NCI-H1694 treated with DMSO at 0.1 percent for 48 hours (cell line): ENCODE results near the gene SURF6.
"Not testable (repeated sequence)": the region's sequence is repeated elsewhere in the genome, so short reads cannot be mapped to it uniquely, and the experiment has no call there.

Source experiments
- DNase-seq: peaks from one replicate; lab custom pipeline; 2025; lab: John Stamatoyannopoulos, UW

SURF6 gene

DNA sequence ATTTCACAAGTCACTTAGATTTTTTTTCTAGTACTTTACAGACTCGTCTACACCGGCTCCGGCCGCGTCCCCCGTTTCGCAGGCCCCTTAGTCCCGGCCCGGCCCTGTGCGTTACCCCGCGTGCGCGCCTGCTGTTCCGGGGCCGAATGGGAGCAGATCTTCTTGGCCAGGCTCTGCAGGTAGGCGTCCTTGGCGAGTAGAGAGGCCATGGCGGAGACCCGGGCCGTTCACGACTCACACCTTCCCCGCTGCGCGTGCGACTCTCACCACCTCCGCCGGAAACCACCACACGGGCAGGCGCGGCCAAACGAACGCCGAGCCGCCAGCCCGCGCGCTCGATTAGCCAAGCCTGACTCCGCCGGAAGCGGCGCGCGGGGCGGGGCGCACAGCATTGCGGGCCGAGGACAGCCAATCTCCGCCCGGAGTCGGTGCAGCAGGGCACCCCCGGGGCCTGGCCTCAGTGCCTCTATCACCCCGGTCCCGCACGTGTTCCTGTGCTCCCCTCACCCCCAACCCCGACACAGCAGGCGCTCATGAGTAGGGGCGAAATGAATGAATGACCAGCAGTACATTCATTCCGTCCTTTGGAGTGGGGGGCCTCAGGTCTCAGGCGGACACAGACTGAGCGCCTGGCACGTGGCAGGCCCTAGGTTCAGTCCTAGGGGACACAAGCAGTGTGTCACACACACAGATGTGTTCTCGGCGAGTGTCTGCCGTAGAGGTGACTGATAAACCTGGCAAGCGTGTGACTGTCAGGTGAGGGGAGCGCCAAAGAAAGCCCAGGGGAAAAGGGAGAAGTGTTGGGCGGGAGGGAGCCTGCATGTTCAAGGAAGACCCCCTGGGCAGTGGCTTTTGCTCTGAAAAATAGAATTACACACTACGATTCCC is at the start of gene SURF6:
Gene SURF6 (minus strand): TSS at position 265 of the 888 bp plus-strand sequence. CDS start 56 bp downstream, at position 209.
- peak; percentile 82 for DNase-seq

DNA sequence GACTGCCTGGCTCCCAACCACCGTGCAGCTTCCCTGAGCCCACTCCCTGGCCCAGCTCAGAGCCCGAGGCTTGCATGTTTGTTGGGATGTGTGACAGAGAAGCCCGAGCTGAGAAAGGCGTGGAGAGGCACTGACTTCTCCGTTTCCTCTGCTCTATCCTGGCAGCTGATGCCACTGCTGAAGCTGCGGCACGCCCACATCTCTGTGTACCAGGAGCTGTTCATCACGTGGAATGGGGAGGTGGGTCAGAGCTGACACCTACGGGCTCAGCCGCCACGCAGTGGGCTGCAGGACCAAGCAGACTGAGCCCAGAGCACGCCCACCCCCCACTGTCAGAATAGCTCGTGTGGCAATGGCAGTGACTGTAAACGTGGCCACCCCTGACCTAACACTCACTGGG is 49.5 kb upstream of the SURF6 start:
- no peak for DNase-seq

DNA sequence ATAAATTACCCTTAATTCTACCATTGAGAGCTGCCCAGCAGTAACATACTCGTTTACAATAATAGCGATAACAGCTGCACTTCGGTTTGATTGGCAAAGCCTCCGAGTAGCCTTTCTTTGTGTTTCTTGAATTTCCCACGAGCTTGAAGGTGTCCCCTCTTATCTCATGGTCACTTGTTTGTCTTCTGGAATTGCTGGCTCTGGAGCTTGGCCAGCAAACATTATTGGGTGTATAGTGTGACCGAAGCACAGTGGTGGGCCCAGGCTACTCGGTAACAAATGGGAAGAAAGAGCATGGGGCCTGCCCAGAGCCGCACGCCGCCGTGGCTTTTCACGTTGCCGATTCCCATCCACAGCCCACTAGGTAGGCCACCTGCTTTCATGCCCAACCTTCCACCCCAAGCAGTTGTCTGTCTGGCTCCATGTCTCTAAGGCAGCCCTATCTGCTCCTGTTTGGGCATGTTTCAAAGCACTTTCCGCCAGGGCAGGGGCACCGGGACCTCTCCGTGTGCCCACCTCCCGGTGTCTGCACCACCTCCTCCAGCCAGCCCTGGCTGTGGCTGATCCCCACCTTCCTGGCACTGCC is 48.8 kb upstream of the SURF6 start:
- peak; percentile 69 for DNase-seq

DNA sequence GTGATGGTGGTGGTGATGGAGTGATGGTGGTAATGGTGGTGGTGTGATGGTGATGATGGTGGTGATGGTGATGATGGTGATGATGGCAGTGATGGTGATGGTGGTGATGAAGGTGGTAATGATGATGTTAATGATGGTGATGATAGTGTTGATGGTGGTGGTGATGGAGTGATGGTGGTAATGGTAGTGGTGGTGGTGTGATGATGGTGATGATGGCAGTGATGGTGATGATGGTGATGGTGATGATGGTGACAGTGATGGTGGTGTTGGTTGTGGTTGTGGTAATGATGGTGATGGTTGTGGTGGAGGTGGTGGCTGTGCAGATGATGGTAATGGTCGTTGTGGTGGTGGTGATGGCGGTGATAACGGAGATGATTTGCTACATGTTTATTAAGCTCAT is 47.5 kb upstream of the SURF6 start:
- DNase-seq = no peak

DNA sequence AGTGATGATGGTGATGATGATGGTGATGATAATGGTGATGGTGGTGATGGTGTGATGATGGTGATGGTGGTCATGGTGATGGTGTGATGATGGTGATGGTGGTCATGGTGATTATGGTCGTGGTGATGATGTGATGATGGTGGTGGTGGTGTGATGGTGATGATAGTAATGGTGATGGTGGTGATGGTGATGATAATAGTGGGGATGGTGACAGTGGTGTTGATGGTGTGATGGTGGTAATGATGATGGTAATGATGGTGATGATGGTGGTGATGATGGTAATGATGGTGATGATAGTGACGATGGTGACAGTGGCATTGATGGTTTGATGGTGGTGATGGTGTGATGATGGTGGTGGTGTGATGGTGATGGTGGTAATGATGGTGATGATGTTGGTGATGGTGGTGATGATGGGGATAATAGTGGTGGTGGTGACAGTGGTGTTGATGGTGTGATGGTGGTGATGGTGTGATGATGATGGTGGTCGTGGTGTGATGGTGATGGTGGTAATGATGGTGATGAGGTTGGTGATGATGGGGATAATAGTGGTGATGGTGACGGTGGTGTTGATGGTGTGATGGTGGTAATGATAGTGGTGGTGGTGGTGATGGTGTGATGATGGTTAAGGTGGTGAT is 46.6 kb upstream of the SURF6 start:
- DNase-seq = no peak

DNA sequence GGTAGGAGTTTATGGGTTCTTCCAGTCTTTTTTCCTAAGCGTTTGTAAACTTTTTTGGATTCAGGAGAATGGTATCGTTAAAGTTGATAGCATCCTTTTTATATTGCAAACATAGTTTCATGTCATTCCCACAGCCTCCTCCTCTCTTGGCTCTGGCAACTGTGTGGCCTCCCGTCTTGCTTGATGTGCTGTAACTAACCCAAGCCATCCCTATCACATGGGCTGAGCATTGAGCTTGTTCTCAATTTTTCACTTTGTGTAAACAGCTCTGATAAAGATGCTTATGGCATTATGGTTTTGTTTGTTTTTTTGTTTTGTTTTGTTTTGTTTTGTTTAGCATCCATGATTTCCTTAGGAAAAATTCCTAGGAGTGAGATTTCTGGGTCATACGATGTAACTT is 44.7 kb upstream of the SURF6 start:
- DNase-seq = no peak

DNA sequence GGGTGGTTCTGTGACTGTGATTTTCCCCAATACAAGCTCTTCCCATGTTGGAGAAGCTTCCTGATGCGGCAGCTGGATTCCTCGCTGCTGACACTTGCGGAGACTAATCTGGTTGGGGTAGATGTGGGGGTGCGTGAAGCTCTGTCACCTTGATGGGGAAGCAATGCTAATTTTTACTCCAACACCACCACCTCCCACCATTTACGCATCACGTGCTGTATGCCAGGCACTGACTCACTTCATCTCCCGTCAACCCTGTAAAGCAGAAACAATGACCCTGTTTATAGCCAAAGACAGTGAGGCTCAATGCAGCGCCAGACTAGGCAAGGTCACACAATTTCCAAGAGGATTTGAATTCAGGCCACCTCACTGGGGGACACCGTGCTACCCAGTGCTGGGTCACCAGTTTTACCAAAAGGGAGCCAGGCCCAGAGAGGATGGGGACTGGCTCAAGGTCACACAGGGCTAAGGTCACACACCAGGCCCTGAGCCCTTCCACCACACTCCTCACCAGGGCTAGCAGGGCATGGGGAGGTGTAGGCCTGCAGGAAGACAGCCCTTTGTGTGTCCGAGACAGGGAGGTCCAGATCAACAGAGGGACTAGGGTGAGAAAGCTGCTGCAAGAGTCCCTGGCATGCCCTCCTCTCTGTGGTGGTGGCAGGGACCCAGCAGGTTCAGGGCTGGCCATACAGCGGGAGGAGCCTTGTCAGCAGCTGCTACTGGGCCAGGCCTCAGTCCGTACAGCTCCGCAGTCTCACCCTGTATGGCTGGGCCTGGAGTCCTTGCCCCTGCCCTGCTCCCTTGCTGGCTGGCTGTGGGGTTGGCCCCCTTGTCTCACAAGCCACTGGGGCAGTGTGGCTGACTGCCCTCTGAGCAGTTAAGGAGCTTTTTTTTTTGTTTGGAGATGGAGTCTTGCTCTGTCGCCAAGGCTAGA is 43.4 kb upstream of the SURF6 start:
- no peak for DNase-seq

DNA sequence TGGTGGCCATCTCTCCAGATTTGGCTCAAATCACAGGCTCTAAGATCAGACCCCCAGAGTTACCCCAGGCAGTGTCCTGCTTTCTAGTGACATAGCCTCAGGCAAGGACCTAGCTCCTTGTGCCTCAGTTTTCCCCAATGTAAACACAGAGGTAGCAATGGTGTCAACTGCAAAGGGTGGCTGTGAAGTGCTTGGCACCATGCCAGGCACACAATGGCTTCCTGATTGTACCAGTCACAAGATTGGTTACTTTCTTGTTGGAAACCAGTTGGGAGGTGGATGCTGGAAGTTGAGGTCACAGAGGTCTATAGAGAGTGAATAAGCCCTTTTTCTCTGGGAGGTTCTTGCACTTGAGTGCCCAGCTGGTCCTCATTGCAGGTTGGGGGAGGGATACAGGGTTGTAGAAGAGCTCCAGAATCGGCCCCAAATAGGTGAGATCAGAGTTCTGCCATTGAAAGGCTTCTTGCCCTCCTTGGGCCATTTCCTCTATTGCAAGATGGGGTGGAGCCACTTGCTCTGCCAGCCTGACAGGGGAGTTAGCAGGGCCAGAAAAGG is 42.5 kb upstream of the SURF6 start:
- no peak for DNase-seq

DNA sequence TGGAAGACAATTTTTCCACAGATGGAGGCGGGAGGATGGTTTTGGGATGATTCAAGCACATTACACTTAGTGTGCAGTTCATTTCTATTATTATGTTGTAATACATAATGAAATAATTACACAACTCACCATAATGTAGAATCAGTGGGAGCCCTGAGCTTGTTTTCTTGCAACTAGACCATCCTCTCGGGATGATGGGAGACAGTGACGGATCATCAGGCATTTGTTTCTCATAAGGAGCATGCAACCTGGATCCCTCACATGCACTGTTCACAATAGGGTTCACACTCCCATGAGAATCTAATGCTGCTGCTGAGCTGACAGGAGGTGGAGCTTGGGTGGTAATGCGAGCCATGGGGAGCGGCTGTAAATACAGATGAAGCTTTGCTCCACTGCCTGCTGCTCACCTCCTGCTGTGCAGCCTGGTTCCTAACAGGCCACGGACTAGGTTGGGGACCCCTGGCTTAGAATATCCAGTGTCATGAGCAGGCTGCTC is 41.8 kb upstream of the SURF6 start:
- DNase-seq = peak; percentile 64

DNA sequence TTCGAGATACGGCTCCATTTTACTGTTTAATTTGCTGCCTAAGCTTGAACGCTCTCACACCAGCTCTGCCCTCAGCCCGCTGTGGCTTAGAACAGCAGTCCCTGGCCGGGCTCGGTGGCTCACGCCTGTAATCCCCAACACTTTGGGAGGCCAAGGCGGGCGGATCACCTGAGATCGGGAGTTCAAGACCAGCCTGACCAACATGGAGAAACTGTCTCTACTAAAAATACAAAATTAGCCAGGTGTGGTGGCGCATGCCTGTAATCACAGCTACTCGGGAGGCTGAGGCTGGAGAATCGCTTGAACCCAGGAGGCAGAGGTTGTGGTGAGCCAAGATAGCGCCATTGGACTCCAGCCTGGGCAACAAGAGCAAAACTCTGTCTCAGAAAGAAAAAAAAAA is 41.3 kb upstream of the SURF6 start:
- DNase-seq = not testable (repeated sequence)

DNA sequence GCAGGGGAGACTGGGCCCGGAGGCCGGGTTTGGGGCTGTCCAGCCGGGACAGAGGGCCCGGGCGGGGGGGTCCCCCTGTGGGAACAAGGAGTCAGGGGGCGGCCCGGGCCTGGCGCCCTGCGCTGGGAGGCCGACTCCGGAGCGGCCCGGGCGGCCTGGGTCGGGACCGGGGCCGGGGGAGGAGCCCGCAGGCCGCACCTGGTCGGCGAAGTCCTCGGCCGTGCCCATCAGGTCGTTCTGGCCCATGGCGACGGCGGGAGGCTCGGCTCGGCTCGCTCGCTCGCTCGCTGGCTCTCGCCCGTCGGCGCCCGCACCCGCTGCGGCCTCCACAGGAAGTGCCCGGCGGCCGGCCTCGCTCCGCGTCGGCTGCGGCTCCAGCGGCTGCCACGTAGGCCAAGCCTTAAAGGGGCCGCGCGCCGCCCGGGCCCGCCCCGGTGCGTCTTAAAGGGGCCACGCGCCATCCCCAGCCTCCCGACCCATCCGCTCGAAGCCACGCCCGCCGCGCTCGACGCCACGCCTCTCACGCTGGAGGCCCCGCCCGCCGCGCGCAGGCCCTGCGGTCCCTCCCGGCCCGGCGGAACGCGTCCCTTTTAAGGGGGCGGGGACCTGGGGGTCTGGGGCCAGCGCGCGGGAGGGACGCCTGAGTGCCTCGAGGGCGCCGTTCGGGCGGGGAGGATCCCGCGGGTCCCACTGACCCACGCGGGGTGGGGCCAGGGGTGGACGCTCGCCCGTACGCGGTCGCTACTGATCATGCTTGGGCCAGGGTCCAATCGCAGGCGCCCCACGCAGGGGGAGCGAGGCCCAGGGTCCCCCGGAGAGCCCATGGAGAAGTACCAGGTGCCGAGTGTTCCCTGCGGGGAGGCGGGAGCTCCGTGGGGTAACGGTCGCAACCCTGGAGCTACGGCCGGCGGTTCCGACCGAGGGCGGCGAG is 40.0 kb upstream of the SURF6 start, which contains the start of the genes STKLD1 and SURF4:
Gene STKLD1 (plus strand): TSS at position 643 of the 931 bp plus-strand sequence. CDS start 108 bp downstream, at position 751.
Gene SURF4 (minus strand): TSS at position 337 of the 931 bp plus-strand sequence. CDS start 91 bp downstream, at position 246.
- DNase-seq = peak; percentile 79

DNA sequence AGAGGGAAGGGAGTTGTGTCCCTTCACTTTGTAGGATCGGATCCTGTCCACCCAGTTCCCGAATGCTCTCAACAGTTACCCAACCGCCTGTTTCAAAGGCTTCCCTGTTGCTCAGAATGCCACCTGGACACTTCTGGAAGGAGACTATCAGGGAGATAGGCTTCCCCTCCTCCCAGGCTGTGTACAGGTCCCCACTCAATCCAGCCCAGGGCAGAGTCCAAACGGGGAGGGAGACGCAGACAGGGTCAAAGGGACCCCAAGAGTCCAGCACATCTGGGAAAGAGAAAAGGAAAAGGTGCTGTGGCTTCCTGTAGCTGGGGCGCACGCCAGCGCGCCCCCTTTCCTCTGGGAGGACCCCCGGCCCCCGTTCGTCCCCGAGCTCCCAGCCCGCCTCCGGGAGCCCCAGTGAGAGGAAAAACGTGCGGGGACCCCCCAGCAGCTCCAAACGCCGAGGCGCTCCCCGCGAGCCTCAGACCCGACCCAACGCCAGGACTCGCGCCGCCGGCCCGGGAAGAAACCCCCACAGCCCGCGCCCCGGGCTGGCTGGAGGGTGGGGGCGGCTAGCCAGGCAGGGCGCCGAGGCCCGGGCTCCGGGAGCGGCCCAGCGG is 39.2 kb upstream of the SURF6 start:
- DNase-seq = no peak

DNA sequence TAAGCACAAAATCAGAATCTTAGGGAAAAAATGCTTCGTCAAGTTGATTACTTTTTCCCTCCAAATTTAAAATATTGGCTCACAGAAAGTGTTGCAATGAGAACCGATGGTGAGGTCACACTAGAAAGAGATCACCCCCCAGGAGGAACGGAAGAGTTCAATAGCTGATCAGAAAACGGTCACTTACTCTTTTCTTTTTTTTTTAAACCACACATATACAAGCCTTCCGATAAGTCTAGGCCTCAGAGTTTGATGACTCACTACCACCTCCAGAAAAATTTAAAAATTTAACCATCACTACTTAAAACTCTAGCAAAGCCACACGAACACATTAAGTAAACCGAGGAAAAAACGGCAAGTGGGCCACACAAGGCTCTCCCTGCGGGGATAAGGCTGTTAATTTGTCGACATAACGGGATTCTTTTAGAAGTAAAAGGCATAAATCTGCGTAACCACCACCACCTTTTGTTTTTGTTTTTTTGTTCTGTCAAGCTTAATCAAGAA is 38.7 kb upstream of the SURF6 start:
- no peak for DNase-seq

DNA sequence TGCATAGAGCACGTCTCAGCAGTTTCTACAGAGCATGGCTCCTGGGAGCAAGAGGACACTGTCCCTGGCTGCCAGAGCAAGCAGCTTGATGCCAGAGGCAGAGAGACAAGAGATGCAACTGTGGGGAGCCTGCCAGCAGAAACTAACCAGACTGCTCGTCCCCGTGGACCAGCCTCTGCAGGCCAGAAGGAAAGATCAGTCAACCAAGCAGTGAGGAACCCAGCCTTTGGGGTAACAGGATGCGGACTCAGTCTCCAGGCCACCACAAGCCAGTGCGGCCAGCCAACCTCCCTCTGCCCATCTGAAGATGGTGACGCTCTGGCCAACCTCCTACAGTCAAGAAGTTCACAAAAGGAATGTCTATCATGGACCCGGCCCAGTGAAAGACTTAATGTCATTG is 36.2 kb upstream of the SURF6 start:
- no peak for DNase-seq

DNA sequence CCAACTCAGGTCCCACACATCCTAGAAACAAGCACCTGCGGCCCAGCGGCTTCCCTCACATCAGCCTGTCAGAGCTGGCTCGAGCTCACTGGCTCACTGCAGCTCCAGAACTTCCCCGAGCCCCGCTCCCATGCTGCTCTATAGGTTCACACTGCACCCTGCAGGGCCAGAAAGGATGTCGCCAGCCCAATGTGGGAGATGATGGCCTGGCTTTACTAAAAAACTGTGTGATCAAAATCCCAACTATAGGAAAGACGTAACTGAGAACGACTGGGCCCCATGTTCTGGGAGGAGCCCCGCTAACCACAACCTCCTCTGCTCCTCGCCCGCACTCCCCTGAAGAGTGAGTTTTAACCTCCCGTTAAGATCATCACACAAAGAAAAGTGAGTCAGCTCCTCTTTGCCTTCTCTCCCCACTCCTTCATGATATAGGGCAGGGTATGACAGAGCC is 35.3 kb upstream of the SURF6 start:
- DNase-seq = no peak

DNA sequence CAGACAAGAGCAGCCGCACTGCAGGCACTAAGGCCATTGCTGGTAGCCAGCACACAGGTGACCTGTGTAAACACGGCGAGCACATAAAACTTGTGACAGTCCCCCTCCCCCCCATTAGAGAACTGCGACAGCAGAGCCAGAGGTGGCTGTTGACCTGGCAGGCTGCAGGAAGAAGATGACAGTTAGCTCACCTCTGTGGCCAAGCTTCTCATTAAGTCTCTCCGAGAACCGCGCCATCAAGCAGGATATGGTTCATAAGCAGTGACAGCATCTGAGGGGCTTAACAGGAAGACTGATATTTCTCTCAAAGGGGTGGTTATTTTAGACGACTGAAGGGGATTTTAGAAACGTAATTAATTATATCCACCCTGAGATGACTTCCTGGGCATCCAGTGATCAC is 34.7 kb upstream of the SURF6 start:
- no peak for DNase-seq

DNA sequence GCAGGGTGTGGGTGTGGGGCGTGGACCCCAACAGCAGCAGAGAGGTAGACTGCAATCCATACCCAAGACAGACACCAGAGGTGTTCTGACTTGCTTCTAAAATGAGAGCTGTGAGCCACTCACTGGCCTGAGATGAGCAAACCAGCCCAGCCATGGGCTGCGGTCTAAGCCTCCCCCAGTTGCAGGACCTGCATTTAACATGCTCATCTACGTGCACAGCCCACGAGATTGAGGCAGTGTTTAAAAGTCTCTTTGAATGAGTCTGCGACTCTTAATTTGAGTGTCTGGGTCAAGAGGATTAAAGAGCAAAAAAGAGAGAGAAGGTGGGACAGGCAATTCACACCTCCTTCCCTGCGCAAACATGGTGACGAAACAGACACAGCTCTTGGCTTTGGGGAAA is 33.9 kb upstream of the SURF6 start:
- DNase-seq = no peak

DNA sequence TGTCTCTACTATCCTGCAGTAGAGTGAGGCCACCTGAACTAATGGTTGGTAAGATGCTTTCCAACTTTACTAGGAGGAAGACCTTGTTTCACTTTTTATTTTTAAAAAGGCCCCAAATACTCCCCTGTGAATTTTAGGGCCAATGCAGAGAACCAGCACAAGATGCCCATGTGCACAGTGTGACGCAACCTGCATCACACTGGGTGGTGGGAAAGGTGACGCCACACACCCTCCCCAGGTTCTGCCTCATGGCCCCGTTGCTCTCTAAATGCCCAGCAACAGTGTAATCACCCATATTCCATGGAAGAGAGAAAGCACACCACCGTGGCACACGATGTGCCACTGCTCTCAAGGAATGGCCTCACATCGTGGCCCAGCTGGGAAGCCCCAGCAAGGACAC is 33.4 kb upstream of the SURF6 start:
- no peak for DNase-seq

DNA sequence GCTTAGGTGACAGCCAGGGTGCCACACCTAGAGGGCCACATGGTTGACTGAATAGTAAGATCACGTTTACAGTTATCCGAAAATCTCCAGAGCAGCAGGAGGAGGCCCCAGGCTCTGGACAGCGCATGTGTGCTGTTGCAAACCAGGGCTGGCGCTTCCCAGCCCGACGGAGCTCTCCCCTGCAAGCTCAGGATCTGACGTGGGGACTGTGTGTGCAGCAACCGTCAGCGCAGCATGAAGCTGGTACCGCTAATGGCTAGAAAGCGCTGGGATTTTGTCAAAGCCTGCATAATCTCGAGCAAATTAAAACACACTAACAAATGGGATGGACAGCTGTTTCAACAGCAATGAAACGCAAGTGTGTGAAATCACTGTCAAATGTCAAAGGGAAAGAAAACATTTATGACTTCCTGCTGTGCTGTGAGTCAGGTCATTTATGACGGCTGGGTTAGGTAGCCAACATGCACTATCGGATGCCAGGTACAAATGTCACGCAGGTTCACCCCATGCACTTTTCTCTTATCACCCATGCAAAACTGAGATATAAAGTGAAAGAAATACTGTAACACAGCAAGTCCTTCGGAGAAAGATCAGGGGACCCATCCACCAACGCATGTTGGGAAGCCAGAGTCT is 32.4 kb upstream of the SURF6 start:
- no peak for DNase-seq
